Transverse colon (tissue), 4 donors: ENCODE data around the gene PRKCZ.

Source experiments
- EP300 ChIP-seq: sonication (generic); formaldehyde crosslinking; IDR thresholded peaks from one replicate; pipeline ENCODE4 v1.6.1; 2017; ENCODE audit warnings: antibody characterized with exemption, low read depth
- POLR2A ChIP-seq: fragments of 450-650 bp; IDR thresholded peaks from one replicate; pipeline ENCODE4 v1.6.1; 2016; ENCODE audit warnings: antibody characterized with exemption, mild to moderate bottlenecking, moderate library complexity
- POLR2AphosphoS5 ChIP-seq, 3 donors: sonication (generic); formaldehyde crosslinking; IDR thresholded peaks; one replicate each; pipeline ENCODE4 v1.6.1; 2016; ENCODE audit warnings: antibody characterized with exemption in 3 of 3
- TF ChIP-seq, protein P1 (sequence below), 5 experiments: fragments of 200-600 bp in 3 of 5; fragments of 450-650 bp in 2 of 5; sonication (generic) in 3 of 5; IDR thresholded peaks; 1 replicate in 2 of 5; 2 replicates in 3 of 5; pipeline ENCODE4 v1.5.1; 2016 to 2017; ENCODE audit warnings: antibody characterized with exemption in 5 of 5, inconsistent platforms in 3 of 5, mild to moderate bottlenecking in 2 of 5, moderate library complexity in 1 of 5

- TF ChIP-seq, protein P1, sequence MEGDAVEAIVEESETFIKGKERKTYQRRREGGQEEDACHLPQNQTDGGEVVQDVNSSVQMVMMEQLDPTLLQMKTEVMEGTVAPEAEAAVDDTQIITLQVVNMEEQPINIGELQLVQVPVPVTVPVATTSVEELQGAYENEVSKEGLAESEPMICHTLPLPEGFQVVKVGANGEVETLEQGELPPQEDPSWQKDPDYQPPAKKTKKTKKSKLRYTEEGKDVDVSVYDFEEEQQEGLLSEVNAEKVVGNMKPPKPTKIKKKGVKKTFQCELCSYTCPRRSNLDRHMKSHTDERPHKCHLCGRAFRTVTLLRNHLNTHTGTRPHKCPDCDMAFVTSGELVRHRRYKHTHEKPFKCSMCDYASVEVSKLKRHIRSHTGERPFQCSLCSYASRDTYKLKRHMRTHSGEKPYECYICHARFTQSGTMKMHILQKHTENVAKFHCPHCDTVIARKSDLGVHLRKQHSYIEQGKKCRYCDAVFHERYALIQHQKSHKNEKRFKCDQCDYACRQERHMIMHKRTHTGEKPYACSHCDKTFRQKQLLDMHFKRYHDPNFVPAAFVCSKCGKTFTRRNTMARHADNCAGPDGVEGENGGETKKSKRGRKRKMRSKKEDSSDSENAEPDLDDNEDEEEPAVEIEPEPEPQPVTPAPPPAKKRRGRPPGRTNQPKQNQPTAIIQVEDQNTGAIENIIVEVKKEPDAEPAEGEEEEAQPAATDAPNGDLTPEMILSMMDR (IDR thresholded peaks at IDR 0.05), result no peak
- TF ChIP-seq POLR2AphosphoS5 (IDR thresholded peaks at IDR 0.05) (no peak), POLR2A (no peak), EP300 (no peak)
These were observed 138.1 kb downstream of the PRKCZ start for GRCh38 chr1:2188336-2188735.
